Kidney epithelial cell (primary cell): ENCODE data around the gene MEF2C. TPM values are rescaled to one million over a fixed set of nuclear protein-coding genes. Genes with fewer than 3 reads are reported as not detected.

Experiments
- DNase-seq: peaks from one replicate; pipeline ENCODE4 v3.0.0-alpha.2; 2010; ENCODE audit warnings: low read depth
- H3K27me3 ChIP-seq: 2 replicates; pipeline ENCODE4 v1.6.0; 2011; ENCODE audit warnings: low read length; ENCODE audit not compliant: control insufficient read depth, insufficient read depth
- H3K36me3 ChIP-seq: 2 replicates; pipeline ENCODE4 v1.5.1; 2011; ENCODE audit warnings: low read length; ENCODE audit not compliant: control insufficient read depth, insufficient read depth
- H3K4me3 ChIP-seq: 2 replicates; pipeline ENCODE4 v1.5.1; 2011; ENCODE audit warnings: low read depth, mild to moderate bottlenecking, control low read depth, low read length
- total RNA-seq: library from RNA; depleted of rRNA; stranded (reverse); fragments of >200 nt; gene quantifications from 2 replicates; pipeline ENCODE4 v1.2.3, GENCODE V29; 2015
- TF ChIP-seq, protein P1 (sequence below): IDR thresholded peaks from 2 replicates; pipeline ENCODE4 v1.5.1; 2011; ENCODE audit warnings: mild to moderate bottlenecking, moderate library complexity, low read length, control low read depth, inconsistent platforms; ENCODE audit not compliant: insufficient read depth, poor library complexity, severe bottlenecking

The MEF2C gene
- total RNA-seq, 1 donor from 2014 or later = 4.8 TPM

DNA sequence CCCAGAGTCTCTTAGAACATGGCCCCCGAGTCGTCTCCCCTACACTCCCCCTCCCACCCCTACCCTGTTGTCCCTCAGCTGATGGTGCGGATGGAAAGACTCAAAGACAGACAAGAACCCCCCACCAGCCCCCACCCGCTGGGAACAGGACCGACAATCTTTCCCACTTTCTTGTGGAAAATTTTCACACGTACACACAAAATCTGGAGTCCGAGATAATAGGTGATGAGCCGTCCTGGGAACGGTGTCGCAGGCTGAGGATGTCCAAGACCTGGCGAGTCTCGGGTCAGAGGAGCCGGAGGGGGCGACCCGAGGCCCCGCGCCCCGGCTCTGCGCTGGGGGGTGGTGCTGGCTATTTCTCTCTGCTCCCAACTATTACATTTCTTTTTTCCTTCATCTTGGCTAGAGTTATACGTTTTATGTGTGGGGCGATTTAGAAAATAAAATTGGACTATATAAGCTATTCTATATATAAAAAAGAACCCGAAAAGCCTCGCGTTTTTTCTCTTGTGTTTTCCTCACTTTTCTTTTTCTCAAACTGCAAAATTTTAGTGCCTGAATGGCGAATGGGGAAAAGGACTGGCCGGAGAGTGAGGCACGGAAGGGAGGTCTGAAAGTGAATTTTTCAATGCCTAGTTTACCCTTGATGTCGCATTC, 188.8 kb downstream of the MEF2C start:
- H3K36me3 ChIP-seq = no peaks in the 10 kb centered on the region
- no peak for DNase-seq
- peaks cover 68% of the 10 kb centered on the region for H3K27me3 ChIP-seq
- H3K4me3 ChIP-seq = no peak overlapping the region
- TF ChIP-seq, protein P1, sequence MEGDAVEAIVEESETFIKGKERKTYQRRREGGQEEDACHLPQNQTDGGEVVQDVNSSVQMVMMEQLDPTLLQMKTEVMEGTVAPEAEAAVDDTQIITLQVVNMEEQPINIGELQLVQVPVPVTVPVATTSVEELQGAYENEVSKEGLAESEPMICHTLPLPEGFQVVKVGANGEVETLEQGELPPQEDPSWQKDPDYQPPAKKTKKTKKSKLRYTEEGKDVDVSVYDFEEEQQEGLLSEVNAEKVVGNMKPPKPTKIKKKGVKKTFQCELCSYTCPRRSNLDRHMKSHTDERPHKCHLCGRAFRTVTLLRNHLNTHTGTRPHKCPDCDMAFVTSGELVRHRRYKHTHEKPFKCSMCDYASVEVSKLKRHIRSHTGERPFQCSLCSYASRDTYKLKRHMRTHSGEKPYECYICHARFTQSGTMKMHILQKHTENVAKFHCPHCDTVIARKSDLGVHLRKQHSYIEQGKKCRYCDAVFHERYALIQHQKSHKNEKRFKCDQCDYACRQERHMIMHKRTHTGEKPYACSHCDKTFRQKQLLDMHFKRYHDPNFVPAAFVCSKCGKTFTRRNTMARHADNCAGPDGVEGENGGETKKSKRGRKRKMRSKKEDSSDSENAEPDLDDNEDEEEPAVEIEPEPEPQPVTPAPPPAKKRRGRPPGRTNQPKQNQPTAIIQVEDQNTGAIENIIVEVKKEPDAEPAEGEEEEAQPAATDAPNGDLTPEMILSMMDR = no peak

DNA sequence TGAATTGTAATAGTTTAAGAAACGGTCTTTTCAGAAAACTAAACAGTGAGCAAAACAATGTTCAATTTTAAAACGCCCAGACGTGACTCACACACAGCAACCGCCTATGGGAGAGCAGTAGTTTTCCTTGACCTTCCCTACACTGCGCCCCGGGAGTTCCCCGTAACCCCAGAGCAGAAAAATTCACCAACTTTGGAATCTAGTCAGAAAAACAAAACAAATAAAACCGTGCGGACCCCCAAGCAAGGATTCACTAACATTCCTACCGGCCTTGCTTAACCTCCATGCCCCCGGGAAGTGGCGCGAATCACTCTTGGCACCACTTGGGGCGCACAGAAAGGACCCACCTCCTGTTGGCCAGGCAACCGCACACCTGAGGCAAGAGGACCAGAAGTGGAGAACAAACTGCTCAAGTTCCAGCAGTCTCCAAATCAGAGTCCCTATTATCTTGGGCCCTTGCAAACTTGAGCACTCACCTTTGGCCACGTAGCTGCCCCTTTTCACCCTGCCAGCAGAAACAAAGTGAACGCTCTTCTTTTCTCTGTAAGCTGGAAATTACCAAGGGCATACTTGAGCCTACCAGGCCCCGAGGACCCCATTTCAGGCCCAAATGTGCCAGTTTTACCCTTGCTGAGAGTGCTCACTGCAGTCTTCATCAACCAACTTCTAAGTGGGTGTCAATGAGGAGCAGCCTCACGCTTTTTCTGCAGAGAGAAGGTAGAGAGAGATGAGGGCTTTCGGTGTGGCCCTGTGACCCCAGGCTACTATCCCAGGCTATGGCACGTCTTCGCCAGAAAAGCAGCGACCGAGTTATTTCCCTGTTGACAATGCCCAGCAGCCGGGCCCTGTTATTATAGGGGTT, 189.7 kb downstream of the MEF2C start:
- TF ChIP-seq, protein P1 = no peak
- DNase-seq = no peak
- H3K4me3 ChIP-seq = no peak overlapping the region
- peaks cover 75% of the 10 kb centered on the region for H3K27me3 ChIP-seq
- no peaks in the 10 kb centered on the region for H3K36me3 ChIP-seq

DNA sequence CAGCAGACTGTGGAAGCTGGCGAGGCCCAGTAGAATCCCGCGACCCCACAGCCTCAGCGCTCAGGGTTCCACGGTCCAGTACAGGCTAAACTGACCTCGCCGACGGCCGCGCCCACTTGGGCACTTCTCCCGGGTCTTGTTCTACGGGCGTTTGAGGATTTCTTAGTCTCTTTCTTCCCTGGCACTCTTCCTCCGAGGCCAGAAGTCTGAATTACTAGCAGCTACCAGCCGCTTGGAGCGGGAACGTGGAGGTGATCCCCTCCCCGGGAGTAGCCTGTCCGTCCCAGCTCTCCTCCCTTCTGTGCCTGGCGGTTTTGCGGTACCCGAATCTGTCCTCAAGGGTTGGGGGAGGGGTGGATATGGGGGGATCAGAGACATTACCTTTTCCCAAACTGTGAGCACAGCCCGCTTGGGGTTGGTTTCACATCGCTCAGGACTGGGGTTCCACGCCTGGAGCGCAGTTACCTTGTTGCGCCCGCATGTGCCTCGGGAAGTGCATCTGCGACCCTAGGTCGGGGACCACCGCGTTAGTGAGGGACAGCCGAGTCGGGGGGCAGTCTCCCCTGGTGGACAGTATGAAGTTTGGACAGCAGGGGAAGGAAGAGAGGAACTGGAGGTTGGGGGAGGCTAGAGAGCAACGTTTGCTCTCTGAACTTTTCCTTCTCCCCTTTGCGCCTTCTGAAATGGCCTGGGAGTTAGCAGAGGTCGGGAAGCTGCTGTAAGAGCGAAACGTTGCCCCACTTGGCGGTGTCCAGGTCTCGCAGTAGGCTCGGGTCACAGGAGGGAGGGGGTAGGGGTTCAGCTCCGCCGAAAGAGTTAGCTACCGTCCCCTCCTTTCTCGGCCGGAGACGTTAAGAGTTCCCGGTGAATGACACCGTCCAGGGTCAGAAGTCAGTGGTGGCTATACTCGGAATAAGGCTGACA, 190.8 kb downstream of the MEF2C start:
- Histone ChIP-seq H3K36me3 (no peaks in the 10 kb centered on the region), H3K4me3 (no peak overlapping the region), H3K27me3 (peaks cover 85% of the 10 kb centered on the region)
- DNase-seq = no peak
- TF ChIP-seq, protein P1 = no peak

DNA sequence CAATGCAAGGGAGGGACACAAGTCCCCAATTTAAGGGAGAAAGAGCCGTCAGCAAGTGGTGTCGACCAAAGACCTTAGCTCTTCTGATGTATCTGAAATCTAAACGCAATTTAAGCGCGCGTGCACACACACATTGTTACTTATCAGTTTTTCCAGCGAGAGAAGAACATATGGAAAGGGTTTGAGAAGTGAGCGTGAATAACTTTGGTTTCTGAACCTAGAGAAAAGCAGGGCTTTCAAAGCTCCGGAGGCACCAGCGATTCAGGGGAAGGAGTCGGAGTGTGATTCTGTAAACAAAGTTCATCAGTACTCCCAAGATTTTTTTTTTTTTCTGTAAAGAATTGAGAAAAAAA, 191.8 kb downstream of the MEF2C start:
- no peaks in the 10 kb centered on the region for H3K36me3 ChIP-seq
- H3K4me3 ChIP-seq = no peak overlapping the region
- TF ChIP-seq, protein P1 = no peak
- DNase-seq = no peak
- peaks cover 91% of the 10 kb centered on the region for H3K27me3 ChIP-seq

DNA sequence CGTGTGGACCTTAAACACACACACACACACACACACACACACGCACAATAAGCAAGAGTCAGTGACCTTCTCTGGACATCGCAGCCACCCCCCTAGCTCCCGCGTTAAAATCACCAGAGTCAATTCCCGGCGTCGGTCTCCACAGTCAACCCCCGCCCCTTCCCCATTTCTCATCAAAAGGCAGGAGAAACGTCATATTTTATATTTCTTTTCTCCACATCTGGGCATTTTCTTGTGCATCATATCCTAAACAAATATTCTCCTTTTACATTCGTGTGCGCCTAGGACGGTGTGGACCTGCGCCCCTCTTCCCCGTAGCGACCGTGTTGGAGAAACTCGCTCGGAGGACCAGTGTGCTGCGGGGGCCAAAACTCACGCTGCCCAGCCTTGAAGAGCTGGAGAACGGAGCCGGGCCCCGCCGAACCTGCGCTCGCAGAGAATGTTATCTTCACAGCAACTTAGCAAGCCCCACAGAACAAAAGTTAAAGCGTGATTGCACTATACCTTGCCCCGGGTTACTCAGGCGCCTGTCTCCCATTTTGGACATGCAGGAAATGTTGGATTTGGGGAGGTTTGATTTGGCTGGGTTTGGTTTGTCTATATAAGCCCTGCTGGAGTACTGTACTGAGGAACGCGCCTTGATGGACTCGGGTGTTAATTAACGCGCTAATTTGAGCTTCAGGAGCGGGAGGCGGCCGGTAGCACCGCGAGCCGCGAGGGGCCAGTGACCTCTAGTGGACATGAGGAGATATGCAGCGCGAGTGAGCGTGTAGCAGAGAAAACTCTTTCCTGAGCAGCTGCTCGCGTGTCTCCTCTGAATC, 192.4 kb downstream of the MEF2C start:
- H3K36me3 ChIP-seq = no peaks in the 10 kb centered on the region
- H3K4me3 ChIP-seq = no peak overlapping the region
- TF ChIP-seq, protein P1 = peak; percentile 97
- no peak for DNase-seq
- H3K27me3 ChIP-seq = peaks cover 93% of the 10 kb centered on the region
